CD14-positive monocyte (primary cell): Measurements from ENCODE around the gene TBC1D16. TPM values are rescaled to one million over a fixed set of nuclear protein-coding genes. Genes with fewer than 3 reads are reported as not detected.

Source experiments
- DNase-seq, 3 donors: peaks; one replicate each; pipeline ENCODE4 v3.0.0-alpha.2; 2011 to 2022
- H2AFZ ChIP-seq: 2 replicates; pipeline ENCODE4 v1.6.0; 2012; ENCODE audit warnings: mild to moderate bottlenecking, low read depth, low read length, inconsistent platforms; ENCODE audit not compliant: insufficient read depth, poor library complexity, severe bottlenecking
- H3K27ac ChIP-seq, 2 donors: 1 replicate in 1 of 2; 2 replicates in 1 of 2; pipeline ENCODE4 v1.5.1; 2012 to 2013; ENCODE audit warnings: low read length in 2 of 2, control low read depth in 1 of 2, inconsistent platforms in 1 of 2, low read depth in 1 of 2, mild to moderate bottlenecking in 1 of 2
- H3K27me3 ChIP-seq, 2 donors: one replicate each; pipeline versions ENCODE4 v1.6.0 to v1.6.1; 2011 to 2013; ENCODE audit warnings: low read length in 2 of 2; ENCODE audit not compliant: control insufficient read depth in 2 of 2, insufficient read depth in 2 of 2
- H3K36me3 ChIP-seq, 2 donors: replicated peaks in 1 of 2; 1 replicate in 1 of 2; 2 replicates in 1 of 2; pipeline versions ENCODE4 v1.5.1 to v1.6.1; 2012 to 2013; ENCODE audit warnings: low read length in 2 of 2, control low read depth in 1 of 2, inconsistent platforms in 1 of 2, mild to moderate bottlenecking in 1 of 2; ENCODE audit not compliant: insufficient read depth in 2 of 2, control insufficient read depth in 1 of 2
- H3K4me1 ChIP-seq, 2 donors: 1 replicate in 1 of 2; 2 replicates in 1 of 2; pipeline versions ENCODE4 v1.5.1 to v1.6.1; 2012 to 2013; ENCODE audit warnings: low read length in 2 of 2, control low read depth in 1 of 2, inconsistent platforms in 1 of 2, mild to moderate bottlenecking in 1 of 2, moderate library complexity in 1 of 2; ENCODE audit not compliant: insufficient read depth in 2 of 2, control insufficient read depth in 1 of 2
- H3K4me2 ChIP-seq: replicated peaks from 2 replicates; pipeline ENCODE3; 2012; ENCODE audit warnings: low read length, moderate library complexity, mild to moderate bottlenecking; ENCODE audit not compliant: poor library complexity, severe bottlenecking; ENCODE audit errors: extremely low read depth
- H3K4me3 ChIP-seq, 3 experiments: fragments of 200-600 bp in 1 of 3; sonication (generic) in 1 of 3; replicated peaks in 1 of 3; 1 replicate in 2 of 3; 2 replicates in 1 of 3; pipeline ENCODE4 v1.5.1; 2011 to 2013; ENCODE audit warnings: low read length in 3 of 3, mild to moderate bottlenecking in 3 of 3, control low read depth in 2 of 3, low read depth in 2 of 3, inconsistent platforms in 1 of 3, moderate library complexity in 1 of 3
- H3K79me2 ChIP-seq: 2 replicates; pipeline ENCODE4 v1.6.0; 2012; ENCODE audit warnings: mild to moderate bottlenecking, control low read depth, inconsistent platforms, low read length, moderate library complexity; ENCODE audit not compliant: insufficient read depth
- H3K9ac ChIP-seq: 2 replicates; pipeline ENCODE4 v1.6.0; 2017; ENCODE audit warnings: low read length, mild to moderate bottlenecking; ENCODE audit not compliant: insufficient read depth, poor library complexity, severe bottlenecking
- H3K9me3 ChIP-seq, 2 donors: replicated peaks in 1 of 2; 1 replicate in 1 of 2; 2 replicates in 1 of 2; pipeline versions ENCODE4 v1.5.1 to v1.6.1; 2012 to 2013; ENCODE audit warnings: low read length in 2 of 2, control low read depth in 1 of 2; ENCODE audit not compliant: control insufficient read depth in 1 of 2, insufficient read depth in 1 of 2
- H4K20me1 ChIP-seq: 2 replicates; pipeline ENCODE4 v1.6.0; 2012; ENCODE audit warnings: mild to moderate bottlenecking, low read length, control low read depth, moderate library complexity; ENCODE audit not compliant: insufficient read depth
- H3K27ac Mint-ChIP-seq, 7 donors: one replicate each; pipeline ENCODE4 v1.8.0; 2020; ENCODE audit warnings: mild to moderate bottlenecking in 7 of 7, mixed read lengths in 7 of 7, moderate library complexity in 6 of 7, inconsistent platforms in 2 of 7
- H3K27me3 Mint-ChIP-seq, 3 donors: one replicate each; pipeline ENCODE4 v1.8.0; 2021 to 2022; ENCODE audit warnings: low read depth in 3 of 3, mild to moderate bottlenecking in 3 of 3, mixed read lengths in 3 of 3, moderate library complexity in 3 of 3, inconsistent platforms in 1 of 3
- H3K36me3 Mint-ChIP-seq, 2 donors: one replicate each; pipeline ENCODE4 v1.8.0; 2020; ENCODE audit warnings: mixed read lengths in 2 of 2, inconsistent platforms in 1 of 2, mild to moderate bottlenecking in 1 of 2
- H3K4me1 Mint-ChIP-seq: one replicate; pipeline ENCODE4 v1.8.0; 2020; ENCODE audit warnings: mild to moderate bottlenecking, mixed read lengths
- H3K4me3 Mint-ChIP-seq, 2 donors: one replicate each; pipeline ENCODE4 v1.8.0; 2020; ENCODE audit warnings: mild to moderate bottlenecking in 2 of 2, mixed read lengths in 2 of 2, moderate library complexity in 1 of 2
- H3K9me3 Mint-ChIP-seq, 7 donors: one replicate each; pipeline ENCODE4 v1.8.0; 2020 to 2022; ENCODE audit warnings: mixed read lengths in 7 of 7, mild to moderate bottlenecking in 6 of 7, moderate library complexity in 6 of 7, inconsistent platforms in 2 of 7
- CTCF ChIP-seq: fragments of 200-600 bp; IDR thresholded peaks from one replicate; pipeline ENCODE4 v1.8.0; 2022; ENCODE audit warnings: antibody characterized with exemption, mild to moderate bottlenecking
- WGBS: methylation state at CpG from one replicate; pipeline ENCODE4 v1.1.5; 2013; ENCODE audit warnings: missing lambda C conversion rate; ENCODE audit not compliant: insufficient coverage; 5-methylcytosine and 5-hydroxymethylcytosine counted together
- intact Hi-C, 2 donors: fragments of 100-400 bp; cut with micrococcal nuclease; formaldehyde crosslinking; loops; one replicate each; pipeline versions ENCODE4 v1.15.0 to v1.15.1; 2023
- polyA plus RNA-seq, 3 donors: library from polyadenylated mRNA; depleted of rRNA in 1 of 3; unstranded in 2 of 3; stranded (reverse) in 1 of 3; fragments of 300-500 nt in 2 of 3; fragments of >200 nt in 1 of 3; fragmentation: Illumina TruSeq in 2 of 3; gene quantifications; 1 replicate in 2 of 3; 2 replicates in 1 of 3; pipeline ENCODE4 v1.2.3, GENCODE V29; 2012 to 2021

TBC1D16 gene
- polyA plus RNA-seq, 3 donors: 0.11 to 0.53 (median 0.27) TPM

GRCh38 chr17:80018917-80019651 is 16.6 kb downstream of the TBC1D16 start:
- intact Hi-C loops: no loop called here
- Mint-ChIP-seq H3K9me3 (peaks cover 0 to 7% (median 4%) of the 10 kb centered on the region in 7 donors), H3K4me3 (no peak overlapping the region), H3K27me3 (peaks cover 0 to 1% (median 0%) of the 10 kb centered on the region in 3 donors), H3K4me1 (no peaks in the 10 kb centered on the region), H3K36me3 (no peaks in the 10 kb centered on the region), H3K27ac (no peak overlapping the region)
- H4K20me1 ChIP-seq: no peaks in the 10 kb centered on the region
- H3K36me3 ChIP-seq: no peaks in the 10 kb centered on the region
- H3K27me3 ChIP-seq: no peaks in the 10 kb centered on the region
- no peak for DNase-seq
- H3K9ac ChIP-seq: no peak overlapping the region
- H2AFZ ChIP-seq: no peak overlapping the region
- TF ChIP-seq CTCF: no peak
- H3K9me3 ChIP-seq: peaks cover 0 to 5% of the 10 kb centered on the region in 2 donors
- H3K27ac ChIP-seq: no peak overlapping the region
- H3K4me3 ChIP-seq: no peak overlapping the region
- no peaks in the 10 kb centered on the region for H3K79me2 ChIP-seq
- WGBS: 99% methylated on average over 8 of the region's 21 CpGs
- H3K4me1 ChIP-seq: no peaks in the 10 kb centered on the region
- H3K4me2 ChIP-seq: no peak overlapping the region

- H2AFZ ChIP-seq: no peak overlapping the region
- intact Hi-C loops: no loop called here
- no peak overlapping the region for H3K4me3 ChIP-seq
- no peaks in the 10 kb centered on the region for H3K27me3 ChIP-seq
- H3K4me2 ChIP-seq: no peak overlapping the region
- H3K4me1 ChIP-seq: no peaks in the 10 kb centered on the region
- H4K20me1 ChIP-seq: no peaks in the 10 kb centered on the region
- no peak overlapping the region for H3K4me3 Mint-ChIP-seq
- WGBS: 95% methylated on average over 4 of the region's 18 CpGs
- no peak overlapping the region for H3K27ac ChIP-seq
- peaks cover 0 to 1% (median 1%) of the 10 kb centered on the region in 3 donors for H3K27me3 Mint-ChIP-seq
- H3K9me3 Mint-ChIP-seq: peaks cover 0 to 10% (median 5%) of the 10 kb centered on the region in 7 donors
- H3K9ac ChIP-seq: no peak overlapping the region
- DNase-seq: no peak
- no peak for TF ChIP-seq CTCF
- no peaks in the 10 kb centered on the region for H3K36me3 Mint-ChIP-seq
- H3K36me3 ChIP-seq: no peaks in the 10 kb centered on the region
- no peaks in the 10 kb centered on the region for H3K4me1 Mint-ChIP-seq
- peaks cover 0 to 5% of the 10 kb centered on the region in 2 donors for H3K9me3 ChIP-seq
- no peak overlapping the region for H3K27ac Mint-ChIP-seq
- no peaks in the 10 kb centered on the region for H3K79me2 ChIP-seq
These were observed 18.3 kb downstream of the TBC1D16 start for GRCh38 chr17:80017226-80018010.
